ENCODE results near the gene SCFD2. TPM values are rescaled to one million over a fixed set of nuclear protein-coding genes. Genes with fewer than 3 reads are reported as not detected.

Gene SCFD2
- total RNA-seq, 1 donor: 33.2 TPM

DNA sequence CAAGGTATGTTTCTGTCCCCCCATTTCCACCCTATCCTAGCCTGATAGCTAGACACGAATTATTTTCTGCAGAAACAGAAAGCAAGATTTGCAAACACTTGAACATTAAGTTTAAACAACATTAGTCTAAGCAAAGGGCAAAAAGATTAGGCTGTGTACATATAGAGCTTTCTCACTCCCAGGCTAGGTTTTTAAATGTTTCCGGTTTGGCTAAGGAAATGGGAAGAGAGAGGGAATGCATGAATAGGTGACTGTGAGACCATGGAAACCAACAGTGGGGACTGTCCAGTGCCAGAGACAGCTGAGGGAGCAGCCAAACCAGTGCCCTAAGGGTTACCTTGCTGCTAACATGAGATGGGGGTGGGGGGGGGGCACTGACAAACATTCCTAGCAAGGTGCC is 242.7 kb downstream of the SCFD2 start:
- peak; percentile 32 for DNase-seq (ENCODE audit: low read depth)
- TF ChIP-seq, protein P1, sequence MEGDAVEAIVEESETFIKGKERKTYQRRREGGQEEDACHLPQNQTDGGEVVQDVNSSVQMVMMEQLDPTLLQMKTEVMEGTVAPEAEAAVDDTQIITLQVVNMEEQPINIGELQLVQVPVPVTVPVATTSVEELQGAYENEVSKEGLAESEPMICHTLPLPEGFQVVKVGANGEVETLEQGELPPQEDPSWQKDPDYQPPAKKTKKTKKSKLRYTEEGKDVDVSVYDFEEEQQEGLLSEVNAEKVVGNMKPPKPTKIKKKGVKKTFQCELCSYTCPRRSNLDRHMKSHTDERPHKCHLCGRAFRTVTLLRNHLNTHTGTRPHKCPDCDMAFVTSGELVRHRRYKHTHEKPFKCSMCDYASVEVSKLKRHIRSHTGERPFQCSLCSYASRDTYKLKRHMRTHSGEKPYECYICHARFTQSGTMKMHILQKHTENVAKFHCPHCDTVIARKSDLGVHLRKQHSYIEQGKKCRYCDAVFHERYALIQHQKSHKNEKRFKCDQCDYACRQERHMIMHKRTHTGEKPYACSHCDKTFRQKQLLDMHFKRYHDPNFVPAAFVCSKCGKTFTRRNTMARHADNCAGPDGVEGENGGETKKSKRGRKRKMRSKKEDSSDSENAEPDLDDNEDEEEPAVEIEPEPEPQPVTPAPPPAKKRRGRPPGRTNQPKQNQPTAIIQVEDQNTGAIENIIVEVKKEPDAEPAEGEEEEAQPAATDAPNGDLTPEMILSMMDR (IDR thresholded peaks at IDR 0.05; ENCODE audit: insufficient read depth, low read depth, low read length): no peak
- no peak overlapping the region for H3K4me3 ChIP-seq (ENCODE audit: low read depth, low read length)

DNA sequence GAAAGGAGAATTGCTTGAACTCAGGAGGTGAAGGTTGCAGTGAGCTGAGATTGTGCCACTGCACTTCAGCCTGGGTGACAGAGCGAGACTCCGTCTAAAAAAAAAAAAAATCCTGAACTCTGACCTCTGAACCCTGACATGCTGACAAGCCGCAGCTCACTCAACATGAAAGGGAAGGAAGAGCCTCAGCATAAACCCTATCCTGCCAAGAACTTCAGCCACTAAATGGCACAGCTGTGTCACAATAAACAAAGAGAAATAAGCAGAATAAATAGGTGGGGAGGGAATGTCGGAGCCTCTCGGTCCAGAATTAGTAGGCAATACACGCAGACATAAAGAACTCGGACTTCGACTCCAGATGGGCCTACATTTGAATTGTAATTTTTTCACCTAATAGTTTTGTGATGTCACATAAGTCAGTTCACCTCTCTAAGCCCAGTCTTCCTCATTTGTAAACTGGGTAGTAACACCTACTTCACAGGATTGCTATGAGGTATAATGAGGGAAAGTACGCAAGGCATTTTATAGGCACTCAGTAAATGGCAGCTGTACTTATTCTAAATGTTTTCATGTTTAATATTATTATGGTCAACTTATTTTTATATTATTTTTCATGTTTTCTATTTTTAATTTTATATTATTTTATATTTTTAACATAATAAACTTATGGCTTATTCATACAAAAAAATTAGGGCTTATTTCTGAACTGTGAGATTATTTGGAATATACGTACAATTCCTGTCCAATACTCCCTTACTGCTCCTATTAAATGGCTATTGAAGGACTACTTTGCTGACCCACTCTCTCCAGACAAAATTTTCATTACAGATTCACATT is 243.4 kb downstream of the SCFD2 start:
- DNase-seq (ENCODE audit: low read depth): no peak
- TF ChIP-seq, protein P1 (IDR thresholded peaks at IDR 0.05; ENCODE audit: insufficient read depth, low read depth, low read length): no peak
- no peak overlapping the region for H3K4me3 ChIP-seq (ENCODE audit: low read depth, low read length)

DNA sequence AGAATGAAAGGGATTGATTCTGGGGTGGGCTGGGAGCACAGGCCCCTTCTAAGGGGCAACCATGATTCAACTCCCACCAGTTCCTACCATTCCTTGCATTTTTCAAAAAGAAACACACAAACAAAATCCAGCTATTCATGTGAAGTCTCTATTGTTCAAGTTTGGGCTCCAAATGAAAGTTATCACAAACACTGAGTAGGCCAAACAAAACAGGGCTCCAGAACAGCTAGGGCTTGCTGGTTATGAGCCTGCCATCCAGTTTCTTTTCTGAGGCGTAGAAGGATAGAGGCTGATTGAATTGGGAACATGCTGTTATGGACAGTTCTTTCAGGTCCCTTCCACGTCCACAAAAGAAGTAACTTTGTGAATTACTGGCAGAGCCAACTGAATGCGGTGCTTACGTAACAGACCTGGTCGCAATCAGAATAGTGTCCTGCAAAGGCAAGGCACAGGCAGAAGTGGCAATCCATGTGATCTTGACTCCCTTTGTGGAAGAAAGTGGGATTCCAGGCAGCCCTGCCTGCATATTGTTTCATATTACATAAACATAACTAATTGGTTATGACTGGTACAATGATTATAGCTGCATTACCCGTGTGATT is 244.5 kb downstream of the SCFD2 start:
- no peak for DNase-seq (ENCODE audit: low read depth)
- TF ChIP-seq, protein P1 (IDR thresholded peaks at IDR 0.05; ENCODE audit: insufficient read depth, low read depth, low read length): no peak
- H3K4me3 ChIP-seq (ENCODE audit: low read depth, low read length): no peak overlapping the region

DNA sequence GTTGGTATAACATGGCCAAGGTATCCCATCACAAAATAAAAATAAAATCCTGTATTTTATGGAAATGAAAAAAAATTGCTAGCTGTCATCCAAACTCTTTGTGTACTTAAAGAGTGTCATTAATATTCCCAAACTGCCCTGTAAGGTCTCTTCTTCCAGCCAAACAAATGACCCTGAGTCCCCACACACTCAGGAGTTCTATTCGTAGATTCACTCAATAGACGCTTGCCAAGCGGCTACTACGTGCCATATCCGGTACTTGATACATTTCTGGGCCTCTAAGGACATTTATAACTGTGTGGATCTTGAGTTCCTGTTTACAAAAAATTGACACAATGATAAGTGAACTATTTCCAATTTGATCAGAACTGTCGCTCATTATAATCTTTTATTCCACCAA is 245.1 kb downstream of the SCFD2 start:
- no peak overlapping the region for H3K4me3 ChIP-seq (ENCODE audit: low read depth, low read length)
- TF ChIP-seq, protein P1 (IDR thresholded peaks at IDR 0.05; ENCODE audit: insufficient read depth, low read depth, low read length): no peak
- DNase-seq (ENCODE audit: low read depth): no peak

DNA sequence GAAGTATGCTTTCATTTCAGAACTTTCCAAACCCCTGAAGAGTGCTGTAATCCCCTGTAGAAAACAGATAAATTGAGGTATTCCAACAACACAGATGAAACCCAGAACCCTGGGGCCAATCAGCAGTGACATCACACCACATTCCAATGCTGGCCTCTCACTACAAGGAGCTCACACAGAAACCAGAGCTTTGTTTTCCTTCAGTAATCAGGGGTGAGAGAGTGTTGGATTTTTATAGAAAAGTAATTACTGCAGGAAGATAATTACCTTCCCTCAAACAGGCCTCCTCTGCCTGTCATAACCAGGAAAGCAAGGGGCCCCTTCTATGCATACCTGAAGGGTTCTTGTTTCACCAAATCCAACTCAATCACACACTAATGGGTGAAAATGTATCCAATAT is 246.2 kb downstream of the SCFD2 start:
- no peak overlapping the region for H3K4me3 ChIP-seq (ENCODE audit: low read depth, low read length)
- peak; percentile 95 for DNase-seq (ENCODE audit: low read depth)
- TF ChIP-seq, protein P1 (IDR thresholded peaks at IDR 0.05; ENCODE audit: insufficient read depth, low read depth, low read length): no peak

DNA sequence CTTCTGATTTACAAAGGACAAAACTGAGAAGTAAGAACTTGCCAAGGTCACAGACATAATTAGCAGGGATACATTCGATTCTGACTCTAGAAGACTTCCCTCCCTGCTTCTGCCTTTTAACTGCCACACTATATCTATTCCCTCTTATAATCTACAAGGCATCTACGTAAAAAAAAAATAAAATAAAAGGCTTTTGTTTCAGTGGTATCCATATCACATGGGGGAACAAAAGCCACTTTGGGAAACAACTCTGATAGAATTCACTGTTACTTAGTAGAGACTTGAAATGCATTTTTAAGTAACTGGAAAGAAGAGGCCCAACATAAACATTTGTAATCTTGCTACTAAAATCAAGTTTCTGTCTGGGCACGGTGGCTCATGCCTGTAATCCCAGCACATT is 247.2 kb downstream of the SCFD2 start:
- no peak for DNase-seq (ENCODE audit: low read depth)
- no peak overlapping the region for H3K4me3 ChIP-seq (ENCODE audit: low read depth, low read length)
- TF ChIP-seq, protein P1 (IDR thresholded peaks at IDR 0.05; ENCODE audit: insufficient read depth, low read depth, low read length): no peak
